ENCODE data around the gene PCCA.

PCCA gene

DNA sequence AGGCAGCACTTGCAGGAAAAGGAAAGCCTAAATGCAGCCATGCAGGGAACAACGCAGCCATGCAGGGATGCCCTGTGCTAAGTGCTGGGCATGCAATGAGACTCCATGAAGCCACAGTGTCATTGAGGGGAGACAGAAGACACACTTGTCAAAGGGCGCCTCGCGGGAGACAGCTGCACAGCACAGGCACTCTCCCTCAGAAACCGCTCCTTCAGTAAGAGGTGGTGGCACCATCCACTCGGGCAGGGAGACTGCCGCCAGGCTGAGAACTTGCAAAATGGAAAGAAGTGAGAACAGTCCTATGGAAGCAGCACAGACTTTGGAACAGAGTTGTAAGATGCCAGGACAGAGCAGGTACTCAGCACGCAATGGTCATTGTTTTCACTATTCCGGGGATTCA, 448.6 kb downstream of the PCCA start:
- no peaks in the 10 kb centered on the region for H3K27me3 ChIP-seq
- TF ChIP-seq, protein P1, sequence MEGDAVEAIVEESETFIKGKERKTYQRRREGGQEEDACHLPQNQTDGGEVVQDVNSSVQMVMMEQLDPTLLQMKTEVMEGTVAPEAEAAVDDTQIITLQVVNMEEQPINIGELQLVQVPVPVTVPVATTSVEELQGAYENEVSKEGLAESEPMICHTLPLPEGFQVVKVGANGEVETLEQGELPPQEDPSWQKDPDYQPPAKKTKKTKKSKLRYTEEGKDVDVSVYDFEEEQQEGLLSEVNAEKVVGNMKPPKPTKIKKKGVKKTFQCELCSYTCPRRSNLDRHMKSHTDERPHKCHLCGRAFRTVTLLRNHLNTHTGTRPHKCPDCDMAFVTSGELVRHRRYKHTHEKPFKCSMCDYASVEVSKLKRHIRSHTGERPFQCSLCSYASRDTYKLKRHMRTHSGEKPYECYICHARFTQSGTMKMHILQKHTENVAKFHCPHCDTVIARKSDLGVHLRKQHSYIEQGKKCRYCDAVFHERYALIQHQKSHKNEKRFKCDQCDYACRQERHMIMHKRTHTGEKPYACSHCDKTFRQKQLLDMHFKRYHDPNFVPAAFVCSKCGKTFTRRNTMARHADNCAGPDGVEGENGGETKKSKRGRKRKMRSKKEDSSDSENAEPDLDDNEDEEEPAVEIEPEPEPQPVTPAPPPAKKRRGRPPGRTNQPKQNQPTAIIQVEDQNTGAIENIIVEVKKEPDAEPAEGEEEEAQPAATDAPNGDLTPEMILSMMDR (IDR thresholded peaks at IDR 0.05), result no peak
- H3K9me3 ChIP-seq, result no peaks in the 10 kb centered on the region
- no peak overlapping the region for H3K4me3 ChIP-seq (ENCODE audit: low read depth in 1 of 2, low read length in 1 of 2)
- H3K27ac ChIP-seq, result no peak overlapping the region
- no peaks in the 10 kb centered on the region for H3K4me1 ChIP-seq (ENCODE audit: control insufficient read depth in 1 of 2, insufficient read depth in 1 of 2, low read depth in 1 of 2, low read length in 1 of 2)
- H3K36me3 ChIP-seq, result no peaks in the 10 kb centered on the region

DNA sequence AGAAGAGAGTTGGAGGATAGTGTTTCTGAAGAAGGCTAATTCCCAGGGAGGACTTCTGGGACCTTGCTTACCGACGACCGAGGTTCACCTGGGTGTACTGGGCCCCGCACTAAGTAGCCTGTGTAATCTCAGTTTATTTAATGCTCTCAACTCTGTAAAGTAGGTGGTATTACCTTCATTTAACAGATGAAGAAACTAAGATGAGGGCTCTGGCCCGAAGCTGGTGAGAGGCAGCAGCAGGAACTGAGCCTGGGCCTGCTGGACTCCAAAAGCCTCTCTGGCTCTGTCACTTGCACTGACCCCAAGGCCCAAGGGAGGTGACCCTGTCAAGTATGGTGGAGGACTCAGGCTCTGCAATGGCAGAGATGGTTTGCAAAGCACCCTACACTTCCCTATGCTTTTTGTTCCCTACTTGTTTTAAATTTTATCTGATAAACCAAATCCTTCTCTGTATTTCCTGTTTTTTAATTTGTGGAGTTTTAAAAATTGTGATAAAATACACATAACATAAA, 449.1 kb downstream of the PCCA start:
- no peaks in the 10 kb centered on the region for H3K9me3 ChIP-seq
- no peak overlapping the region for H3K4me3 ChIP-seq (ENCODE audit: low read depth in 1 of 2, low read length in 1 of 2)
- H3K4me1 ChIP-seq (ENCODE audit: control insufficient read depth in 1 of 2, insufficient read depth in 1 of 2, low read depth in 1 of 2, low read length in 1 of 2), result no peaks in the 10 kb centered on the region
- TF ChIP-seq, protein P1 (IDR thresholded peaks at IDR 0.05), result no peak
- H3K36me3 ChIP-seq, result no peaks in the 10 kb centered on the region
- H3K27me3 ChIP-seq, result no peaks in the 10 kb centered on the region
- no peak overlapping the region for H3K27ac ChIP-seq

DNA sequence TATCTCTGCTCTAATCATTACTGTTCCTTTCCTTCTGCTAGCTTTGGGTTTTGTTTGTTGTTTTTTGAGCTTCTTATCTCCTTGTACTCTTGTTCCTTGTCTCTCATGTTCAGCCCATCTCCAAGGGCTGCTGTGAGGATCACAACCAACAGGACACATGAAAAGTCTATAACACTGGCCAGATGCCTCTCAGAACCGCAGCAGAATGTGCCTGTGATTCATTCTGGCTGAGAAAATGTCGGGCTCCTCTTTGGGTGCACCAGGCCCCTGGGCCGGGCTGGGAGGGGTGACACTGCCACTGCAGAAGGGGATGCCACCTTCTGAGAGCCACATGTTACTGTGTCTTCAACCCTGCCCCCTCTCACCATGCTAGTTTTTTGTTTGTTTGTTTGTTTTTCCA, 451.7 kb downstream of the PCCA start:
- H3K4me1 ChIP-seq (ENCODE audit: control insufficient read depth in 1 of 2, insufficient read depth in 1 of 2, low read depth in 1 of 2, low read length in 1 of 2), result no peaks in the 10 kb centered on the region
- H3K4me3 ChIP-seq (ENCODE audit: low read depth in 1 of 2, low read length in 1 of 2), result no peak overlapping the region
- TF ChIP-seq, protein P1 (IDR thresholded peaks at IDR 0.05), result no peak

DNA sequence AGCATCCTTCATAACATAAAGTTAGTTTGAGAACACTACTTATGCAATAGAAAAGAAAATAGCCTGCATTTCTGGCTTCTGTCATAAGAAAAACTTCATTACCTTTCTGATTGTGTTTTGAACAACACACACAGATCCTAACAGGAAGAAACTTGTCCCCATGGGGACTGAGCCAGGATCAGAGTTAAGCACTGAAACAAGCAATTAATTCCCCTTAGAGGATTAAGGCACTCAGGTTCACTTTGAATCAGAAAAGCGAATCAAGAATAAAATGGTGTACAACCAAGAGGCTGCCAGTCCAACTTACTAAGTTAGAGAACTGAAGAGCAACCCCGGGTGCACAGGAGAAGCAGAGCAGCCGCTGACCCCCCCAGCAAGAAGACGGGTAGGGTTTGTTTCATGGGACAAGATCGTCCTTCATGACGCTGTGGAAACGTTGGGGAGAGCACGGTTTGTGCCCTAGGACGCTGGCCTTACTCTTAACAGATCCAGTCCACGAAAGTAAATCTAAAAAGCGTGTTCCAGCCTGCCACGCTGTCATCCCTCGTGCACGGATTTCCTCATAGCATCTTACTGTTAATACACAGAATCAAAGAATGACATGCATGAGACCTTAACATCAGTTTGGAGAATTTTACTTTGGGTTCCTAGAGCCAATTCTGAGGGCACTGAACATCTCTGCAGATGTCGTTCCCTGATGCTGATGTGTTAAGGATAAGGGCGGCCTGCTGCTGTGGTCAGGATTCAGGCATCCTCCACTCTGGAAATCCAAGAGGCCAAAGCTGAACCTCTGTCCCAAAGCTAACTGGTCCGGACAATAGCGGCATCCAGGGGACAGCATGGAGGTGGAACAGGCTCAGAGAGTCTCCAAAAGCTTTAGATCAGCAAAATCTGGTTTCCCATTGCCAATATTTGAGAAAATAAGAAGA, 453.3 kb downstream of the PCCA start:
- no peaks in the 10 kb centered on the region for H3K4me1 ChIP-seq (ENCODE audit: control insufficient read depth in 1 of 2, insufficient read depth in 1 of 2, low read depth in 1 of 2, low read length in 1 of 2)
- H3K27me3 ChIP-seq, result no peaks in the 10 kb centered on the region
- H3K27ac ChIP-seq, result no peak overlapping the region
- TF ChIP-seq, protein P1 (IDR thresholded peaks at IDR 0.05), result no peak
- H3K36me3 ChIP-seq, result no peaks in the 10 kb centered on the region
- H3K4me3 ChIP-seq (ENCODE audit: low read depth in 1 of 2, low read length in 1 of 2), result no peak overlapping the region
- H3K9me3 ChIP-seq, result no peaks in the 10 kb centered on the region

More for the DNA sequence above, 451.7 kb downstream of the PCCA start:
- H3K9me3 ChIP-seq, result no peaks in the 10 kb centered on the region
- H3K27ac ChIP-seq, result no peak overlapping the region
- H3K27me3 ChIP-seq, result no peaks in the 10 kb centered on the region
- H3K36me3 ChIP-seq, result no peaks in the 10 kb centered on the region

DNA sequence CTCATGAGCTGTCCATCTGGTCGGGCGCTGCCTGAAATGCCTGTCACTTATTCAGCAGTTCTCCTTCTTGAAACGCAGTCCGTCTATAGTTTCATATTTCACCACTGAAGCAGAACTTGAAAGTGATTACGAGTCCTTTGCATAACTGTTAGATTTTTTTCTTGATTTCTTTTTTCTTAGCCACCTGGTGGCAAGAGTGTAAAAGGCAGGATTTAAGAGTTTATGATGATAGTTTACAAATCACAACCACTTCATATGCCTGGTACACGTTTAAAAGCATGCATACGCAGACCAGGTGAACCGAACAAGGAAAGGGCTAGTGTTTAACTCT, 453.9 kb downstream of the PCCA start:
- Histone ChIP-seq H3K27ac (no peak overlapping the region), H3K4me3 (ENCODE audit: low read depth in 1 of 2, low read length in 1 of 2) (no peak overlapping the region)

More for the DNA sequence above, 453.9 kb downstream of the PCCA start:
- Histone ChIP-seq H3K9me3 (no peaks in the 10 kb centered on the region), H3K36me3 (no peaks in the 10 kb centered on the region), H3K4me1 (ENCODE audit: control insufficient read depth in 1 of 2, insufficient read depth in 1 of 2, low read depth in 1 of 2, low read length in 1 of 2) (no peaks in the 10 kb centered on the region), H3K27me3 (no peaks in the 10 kb centered on the region)
- TF ChIP-seq, protein P1 (IDR thresholded peaks at IDR 0.05), result no peak
